ENCODE data around the gene POU3F3.

- TF ChIP-seq CTCF (IDR thresholded peaks at IDR 0.05; ENCODE audit: low read depth, low read length, poor library complexity, severe bottlenecking) (no peak), EZH2phosphoT487 (IDR thresholded peaks at IDR 0.05; ENCODE audit: borderline replicate concordance, low read length) (no peak)
These were observed 41.6 kb upstream of the POU3F3 start for GRCh38 chr2:104812286-104812685.
